T-helper 2 cell treated with Interferon-gamma antibody and Interleukin-4, amounts not matched to agents 100 ng/mL and 5 ng/mL, for 36 hours (primary cell): ENCODE data around the gene ADAMTSL3. TPM values are rescaled to one million over a fixed set of nuclear protein-coding genes. Genes with fewer than 3 reads are reported as not detected.

Experiments used
- intact Hi-C: fragments of 100-400 bp; cut with micrococcal nuclease; formaldehyde crosslinking; loops from one replicate; pipeline ENCODE4 v1.15.1; 2023
- total RNA-seq: library from RNA; stranded (reverse); gene quantifications from 2 replicates; pipeline ENCODE4 v1.2.3, GENCODE V29; 2022

ADAMTSL3 gene
- total RNA-seq, 1 donor from 2014 or later, result 0.07 TPM

DNA sequence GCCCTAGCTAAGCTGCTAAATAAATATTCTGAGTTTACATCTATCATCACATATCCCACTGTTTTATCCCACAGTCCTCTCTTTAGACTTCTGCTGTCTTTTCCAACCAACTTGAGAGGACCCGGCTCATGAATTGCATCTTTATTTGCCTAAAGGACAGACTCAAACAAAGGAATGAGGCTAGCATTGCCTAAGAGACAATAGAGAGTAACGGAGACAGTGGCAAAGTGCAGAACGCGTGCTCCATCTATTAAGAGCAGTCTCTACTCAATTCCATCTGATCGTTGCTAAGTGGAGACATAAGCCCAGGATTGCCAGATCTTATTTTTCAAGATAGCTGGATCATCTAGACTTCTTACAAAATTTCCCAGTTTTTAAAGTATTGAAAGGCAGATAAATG is 2.3 kb downstream of the ADAMTSL3 start:
- intact Hi-C loops, result no loop called here

- intact Hi-C loops, result no loop called here
Observed at GRCh38 chr15:83656943-83657528, 3.1 kb downstream of the ADAMTSL3 start.

DNA sequence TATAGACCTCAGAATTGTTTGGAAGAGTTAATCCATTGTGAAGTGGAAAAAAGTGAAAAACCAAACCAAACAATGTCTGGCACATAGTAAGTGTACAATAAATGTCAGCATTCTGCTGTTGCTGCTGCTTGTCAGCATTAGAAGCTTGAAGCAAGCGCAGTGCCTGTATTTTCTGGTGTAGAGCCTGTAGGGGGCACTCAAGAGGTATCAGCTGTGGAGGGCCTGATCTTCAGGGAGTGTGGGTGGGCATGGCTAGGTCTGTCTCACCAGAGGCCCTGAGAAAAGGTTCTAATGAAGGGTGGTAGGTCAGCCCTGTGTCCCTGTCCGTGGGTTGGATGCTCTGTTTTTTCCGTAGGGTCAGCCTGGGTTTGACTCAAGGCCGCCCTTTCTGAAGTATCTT is 3.6 kb downstream of the ADAMTSL3 start:
- intact Hi-C loops, result no loop called here

DNA sequence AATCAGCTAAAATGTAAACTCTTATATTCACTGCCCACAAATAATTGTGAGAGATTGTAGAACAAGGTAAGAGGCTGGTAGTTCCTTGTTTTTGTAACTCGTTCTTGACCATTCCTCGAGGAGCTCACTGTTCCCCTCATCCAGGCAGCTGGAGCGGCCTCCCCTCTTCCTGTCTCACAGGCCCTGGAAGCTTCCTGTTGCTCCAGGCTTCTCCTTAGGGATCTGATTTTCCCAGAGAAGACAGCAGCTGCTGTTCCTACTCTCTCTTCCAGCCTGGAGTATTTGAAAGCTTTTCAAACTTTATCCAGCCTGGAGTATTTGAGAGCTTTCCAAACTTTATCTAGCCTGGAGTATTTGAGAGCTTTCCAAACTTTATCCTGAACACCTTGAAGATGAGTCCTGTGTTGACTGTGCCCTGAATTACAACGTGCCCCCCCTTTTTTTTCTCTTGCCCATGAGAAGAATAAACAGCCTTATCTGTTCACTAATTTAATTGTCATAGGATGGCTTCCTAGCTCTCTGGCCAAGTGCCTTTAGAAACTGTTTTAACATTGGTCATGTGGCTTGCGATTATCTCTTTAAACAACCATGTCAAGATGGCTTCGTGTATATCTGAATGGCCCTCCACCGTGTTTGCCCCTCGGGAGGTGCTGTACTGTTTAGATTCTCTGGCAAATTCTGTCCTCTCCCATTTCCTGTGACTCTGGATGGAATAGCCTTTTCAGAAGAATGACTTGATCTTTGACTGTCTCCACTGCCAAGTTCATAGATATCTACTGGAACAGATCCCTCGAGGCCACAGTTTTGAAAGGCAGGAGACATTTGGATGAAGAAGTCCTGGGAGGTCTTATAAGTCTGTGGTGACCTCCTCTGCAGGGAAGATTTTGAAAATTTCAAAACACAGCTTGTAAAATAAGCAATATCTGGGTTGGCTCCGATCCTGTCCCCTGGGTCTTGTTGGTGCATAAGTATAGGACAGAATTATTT is 4.8 kb downstream of the ADAMTSL3 start:
- intact Hi-C loops, result no loop called here

DNA sequence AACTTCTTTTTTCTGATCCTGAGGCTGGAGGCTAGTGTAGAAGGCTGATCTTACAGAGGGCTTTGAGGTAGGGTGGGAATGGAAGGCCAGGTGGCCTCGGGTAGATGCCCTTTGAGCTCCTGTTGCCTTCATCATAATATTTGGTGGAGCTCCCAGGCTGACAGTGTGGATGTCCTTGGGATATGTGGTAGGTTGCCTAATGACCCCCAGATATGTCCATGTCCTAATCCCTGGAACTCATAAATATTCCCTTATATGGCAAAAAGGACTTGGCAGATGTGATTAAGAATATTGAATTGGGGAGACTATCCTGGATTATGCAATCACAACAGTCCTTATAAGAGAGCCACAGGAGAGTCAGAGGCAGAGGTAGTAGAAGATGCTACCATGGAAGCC is 5.5 kb downstream of the ADAMTSL3 start:
- intact Hi-C loops, result no loop called here

DNA sequence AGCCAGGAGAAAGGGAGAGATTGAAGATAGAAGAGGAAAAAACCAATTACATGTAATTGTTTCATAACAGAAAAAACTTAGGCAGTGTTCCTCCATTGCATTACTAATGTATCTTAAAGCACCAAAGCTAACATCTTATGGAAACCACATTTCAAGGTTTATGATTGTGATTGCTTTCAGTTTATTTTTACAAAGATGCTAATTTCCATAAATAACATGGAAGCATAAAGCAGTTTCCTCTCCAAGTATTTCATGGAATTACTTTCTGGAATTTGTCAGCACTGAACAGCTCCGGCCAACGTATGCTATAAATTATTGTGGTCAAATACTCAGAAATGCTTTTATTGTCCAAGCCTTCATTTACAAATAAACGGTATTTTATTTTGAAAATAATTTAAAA is 11.6 kb downstream of the ADAMTSL3 start:
- intact Hi-C loops, result no loop called here

GRCh38 chr15:83670672-83671229 is 16.8 kb downstream of the ADAMTSL3 start:
- intact Hi-C loops, result no loop called here

DNA sequence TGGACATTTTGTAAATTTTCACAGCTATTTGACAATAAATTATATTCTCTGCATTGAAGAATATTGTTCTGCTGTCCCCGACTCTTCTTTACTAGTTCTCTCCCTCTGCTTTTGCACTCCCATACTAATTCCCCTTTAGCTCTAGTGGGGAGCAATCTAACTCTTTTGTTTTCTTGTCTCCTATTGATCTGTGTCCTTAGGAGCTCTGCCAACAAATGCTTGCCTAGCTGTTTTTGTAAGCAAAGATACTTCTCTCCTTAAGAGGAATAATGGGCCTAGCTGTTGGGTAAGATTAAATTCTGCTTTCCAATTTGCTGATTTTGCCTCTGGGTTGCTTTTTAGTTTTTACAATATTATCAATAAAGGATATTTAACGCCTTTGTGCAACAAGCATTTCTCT is 17.7 kb downstream of the ADAMTSL3 start:
- intact Hi-C loops, result no loop called here

DNA sequence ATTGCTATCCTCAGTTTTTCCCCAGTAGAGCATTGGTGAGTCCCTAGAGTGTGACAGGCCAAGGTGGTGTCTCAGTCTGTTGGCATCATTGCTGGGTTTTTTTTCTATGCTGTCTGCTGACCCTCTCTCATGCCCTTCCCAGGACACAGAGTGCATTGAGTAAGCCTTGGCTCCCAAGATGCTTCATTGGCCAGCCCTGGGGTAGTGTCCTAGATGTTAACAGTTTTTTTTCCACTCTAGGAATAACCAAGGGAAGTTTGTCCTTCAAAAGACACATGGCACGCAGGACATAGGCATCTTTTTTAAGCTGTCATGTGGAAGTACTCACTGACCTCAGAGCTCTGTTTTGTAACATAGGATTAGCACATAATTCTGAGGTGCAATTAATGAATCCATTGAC is 19.5 kb downstream of the ADAMTSL3 start:
- intact Hi-C loops, result no loop called here

DNA sequence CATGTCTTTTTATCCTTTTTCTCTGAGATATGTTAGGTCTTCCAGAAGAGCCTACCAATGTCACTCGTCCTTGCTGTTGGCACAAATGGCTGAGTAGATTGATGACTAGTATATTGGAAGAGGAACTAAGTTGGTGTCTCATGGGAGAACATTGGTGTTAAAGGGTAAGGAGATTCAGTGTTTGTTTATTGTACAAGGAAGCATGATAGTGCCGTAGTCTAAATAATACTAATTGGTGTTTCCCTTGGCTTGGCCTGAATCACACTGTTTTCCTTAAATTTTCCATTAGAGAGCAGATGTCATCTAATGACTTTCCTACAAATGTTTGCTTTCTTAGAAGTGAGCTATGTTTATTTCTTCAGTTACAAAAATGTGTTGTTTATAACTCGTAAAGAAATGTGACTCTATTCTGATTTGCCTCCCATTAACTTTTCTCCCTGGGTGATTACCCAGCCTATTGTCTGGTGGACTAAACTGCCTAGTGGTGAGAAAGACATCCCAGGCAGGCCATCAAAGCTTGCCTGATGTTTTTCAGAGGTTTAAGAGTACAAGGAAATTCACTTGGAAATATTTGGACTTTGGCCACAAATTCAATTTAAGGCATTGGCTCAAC is 28.7 kb downstream of the ADAMTSL3 start:
- intact Hi-C loops, result no loop called here

- intact Hi-C loops, result no loop called here
Observed at GRCh38 chr15:83685916-83686332, 32.0 kb downstream of the ADAMTSL3 start.

- intact Hi-C loops, result no loop called here
Observed at GRCh38 chr15:83688201-83688600, 34.3 kb downstream of the ADAMTSL3 start.

DNA sequence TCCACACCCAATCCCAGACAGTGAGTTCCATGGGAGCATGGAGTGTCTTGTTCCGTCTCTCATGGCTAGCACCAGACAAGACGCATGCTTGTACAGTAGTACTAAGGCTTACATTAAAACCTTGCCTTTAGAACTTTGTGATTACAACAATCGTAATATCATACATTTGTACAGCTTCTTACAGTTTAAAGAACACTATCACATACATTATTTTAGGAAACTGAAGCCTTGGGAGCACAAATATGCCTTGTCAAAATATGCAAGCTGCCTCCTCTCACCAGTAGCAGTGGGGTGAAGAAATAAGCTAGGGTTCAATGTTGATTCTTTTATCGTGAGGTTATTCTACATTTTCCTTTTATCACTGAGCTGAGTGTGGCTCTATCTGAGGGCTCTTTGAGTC is 36.8 kb downstream of the ADAMTSL3 start:
- intact Hi-C loops, result no loop called here

DNA sequence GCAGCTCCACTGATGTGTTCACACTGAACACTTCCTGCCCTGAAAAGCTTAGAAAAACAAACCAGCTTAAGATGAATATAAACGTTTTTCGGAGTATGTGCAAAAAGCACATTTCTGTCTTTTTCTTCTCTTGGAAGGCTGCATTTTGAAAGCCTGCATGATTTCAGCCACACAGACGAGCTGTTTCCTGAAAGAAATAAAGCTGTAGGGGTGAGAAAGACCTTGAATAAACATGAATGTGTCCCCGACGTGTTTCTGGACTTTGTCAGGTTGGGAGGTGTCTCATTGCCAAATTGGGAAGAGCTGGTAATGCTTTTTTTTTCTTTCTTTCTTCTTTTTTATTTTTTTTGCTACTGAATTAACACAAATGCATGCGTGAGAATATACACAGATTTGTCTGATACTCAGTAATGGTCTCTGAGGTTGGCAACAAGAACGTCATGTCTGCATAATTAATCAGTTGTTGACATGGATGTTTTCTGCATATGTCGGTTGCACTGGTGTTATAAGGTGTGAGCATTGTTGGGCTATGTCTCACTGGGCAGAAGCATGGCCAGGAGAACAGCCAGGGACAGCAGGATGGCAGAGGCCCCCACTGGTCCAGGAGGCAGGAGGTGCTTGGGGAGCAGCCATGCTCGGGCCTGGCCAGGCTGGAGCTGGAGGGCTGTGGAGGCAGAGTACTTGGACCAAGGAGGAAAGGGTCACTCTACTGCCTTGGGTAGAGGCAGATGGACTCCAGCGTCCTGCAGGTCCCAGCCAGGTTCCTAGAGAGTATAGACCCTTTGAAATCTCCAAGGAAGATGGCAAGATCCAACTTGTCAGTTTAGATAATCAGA is 39.0 kb downstream of the ADAMTSL3 start:
- intact Hi-C loops, result no loop called here

GRCh38 chr15:83694015-83694414 is 40.1 kb downstream of the ADAMTSL3 start:
- intact Hi-C loops, result no loop called here

DNA sequence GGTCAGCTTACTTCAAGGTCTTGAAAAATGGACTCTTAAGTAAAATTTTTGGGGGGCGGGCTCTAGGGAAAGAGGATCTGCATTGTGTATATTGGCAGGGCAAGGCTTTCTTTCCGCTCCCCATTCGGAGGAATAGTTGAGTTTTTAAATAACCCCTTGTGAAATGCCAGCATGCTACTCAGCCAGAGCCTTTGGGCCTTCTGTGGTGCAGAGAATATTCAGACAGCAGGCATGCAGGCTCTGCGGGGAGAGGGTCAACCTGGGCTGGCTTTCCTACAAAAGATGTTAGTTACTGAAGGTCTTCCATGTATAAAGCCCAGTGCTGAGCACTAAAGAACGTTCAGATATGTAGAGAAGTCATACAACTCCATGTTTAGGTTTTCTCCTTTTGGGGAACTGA is 40.6 kb downstream of the ADAMTSL3 start:
- intact Hi-C loops, result no loop called here

DNA sequence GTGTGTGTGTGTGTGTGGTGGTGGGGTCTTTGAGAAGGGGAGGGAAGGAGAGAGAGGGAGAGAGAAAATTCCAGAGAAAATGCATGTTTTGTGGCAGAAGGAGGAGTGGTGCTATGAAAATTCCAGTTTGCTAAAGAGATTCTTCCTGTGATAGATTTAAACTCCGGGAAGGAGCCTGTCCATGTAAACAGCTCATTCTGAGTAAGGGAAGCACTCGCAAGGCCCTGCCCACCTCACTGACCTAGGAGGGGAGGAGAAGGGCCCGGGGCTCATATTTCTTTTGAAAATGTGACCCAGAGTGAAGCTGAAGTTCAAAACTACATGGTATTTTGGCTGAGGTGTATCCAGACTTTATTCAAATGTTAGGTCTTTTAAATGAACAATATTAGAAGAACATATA is 41.3 kb downstream of the ADAMTSL3 start:
- intact Hi-C loops, result no loop called here

DNA sequence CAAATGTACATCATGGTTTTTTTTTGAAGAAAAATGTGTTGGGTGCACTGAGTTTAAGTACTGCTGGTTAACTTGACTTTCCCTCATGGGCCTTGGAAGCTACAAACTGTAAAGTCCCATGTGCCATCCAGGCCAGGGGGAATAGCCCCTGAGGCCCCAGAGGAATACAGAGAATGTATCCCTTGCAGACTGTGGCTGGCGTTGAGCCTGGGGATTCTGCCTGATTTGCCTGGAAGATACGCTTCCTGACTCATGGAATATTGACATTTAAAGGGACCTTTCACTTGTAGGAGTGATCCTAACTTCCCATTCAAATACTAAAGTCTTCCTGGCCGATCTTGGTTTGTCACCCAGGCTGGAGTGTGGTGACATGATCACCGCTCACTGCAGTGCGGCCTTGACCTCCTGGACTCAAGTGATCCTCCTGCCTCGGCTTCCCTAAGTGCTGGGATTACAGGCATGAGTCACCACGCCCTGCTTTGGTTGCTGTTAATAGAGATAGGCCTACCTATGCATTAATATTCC is 42.0 kb downstream of the ADAMTSL3 start:
- intact Hi-C loops, result no loop called here

DNA sequence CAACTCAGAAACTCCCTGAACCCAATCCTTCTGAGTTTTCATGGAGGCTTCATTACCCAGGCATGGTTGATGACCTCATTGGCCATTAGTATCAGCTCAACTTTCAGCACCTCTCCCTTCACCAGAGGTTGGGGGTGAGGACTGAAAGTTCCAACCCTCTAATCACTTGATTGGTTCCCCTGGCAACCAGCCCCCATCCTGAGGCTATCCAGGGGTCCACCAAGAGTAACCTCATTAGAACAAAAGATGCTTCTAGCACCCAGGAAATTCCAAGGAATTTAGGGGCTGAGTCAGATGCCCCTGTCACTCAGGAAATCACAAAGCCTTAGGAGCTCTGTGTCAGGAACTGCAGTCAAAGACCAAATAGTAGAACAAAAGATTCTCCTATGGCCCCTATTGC is 43.8 kb downstream of the ADAMTSL3 start:
- intact Hi-C loops, result no loop called here

DNA sequence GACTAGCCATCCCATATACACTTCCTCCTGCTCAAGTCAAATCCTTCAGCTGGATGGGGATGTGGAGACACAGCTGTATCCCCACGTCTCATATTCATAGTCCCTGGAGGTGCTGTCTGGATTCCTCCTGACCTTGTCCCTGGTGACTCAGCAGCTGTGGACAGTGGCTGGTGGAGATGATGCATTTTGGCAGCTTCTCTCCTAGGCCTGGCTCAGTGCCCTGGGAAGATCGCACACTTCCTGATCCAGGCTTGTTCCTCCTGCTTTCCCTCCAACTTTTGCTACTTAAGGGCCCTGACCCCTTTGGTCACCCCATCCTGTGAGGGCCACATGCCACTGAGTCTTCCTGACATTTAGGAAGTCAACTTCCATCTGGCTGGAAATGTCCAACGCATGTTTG is 44.4 kb downstream of the ADAMTSL3 start:
- intact Hi-C loops, result no loop called here

GRCh38 chr15:83699028-83699427 is 45.1 kb downstream of the ADAMTSL3 start:
- intact Hi-C loops, result no loop called here
